ENCODE data around the gene CATSPER4.
A peak's percentile ranks its signal among the peaks of the same experiment; 100 is the strongest.
"Not testable (repeated sequence)": the region's sequence is repeated elsewhere in the genome, so short reads cannot be mapped to it uniquely, and the experiment has no call there.

Gene CATSPER4

DNA sequence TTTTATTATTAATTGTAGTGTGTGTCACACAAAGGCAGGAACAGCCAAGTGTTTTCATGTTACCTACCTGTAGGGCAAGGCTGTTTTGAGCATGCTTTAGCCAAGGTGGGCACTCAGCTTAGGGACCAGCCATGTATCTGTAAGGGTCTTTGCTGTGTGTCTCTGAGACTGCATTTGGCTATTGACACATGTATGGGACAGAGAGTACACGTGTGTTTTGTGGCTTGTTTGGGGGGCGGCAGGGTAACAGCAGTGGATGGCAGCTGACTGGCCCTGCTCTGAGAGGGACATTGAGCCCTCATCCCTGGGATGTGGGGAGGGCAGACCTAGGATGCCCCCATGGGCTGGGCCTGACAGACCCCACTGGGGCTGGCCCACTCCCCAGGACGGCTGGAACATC is 6.9 kb downstream of the CATSPER4 start:
- H3K27ac Mint-ChIP-seq, result no peak overlapping the region
- no peaks in the 10 kb centered on the region for H3K36me3 Mint-ChIP-seq (ENCODE audit: low read depth)
- no peaks in the 10 kb centered on the region for H3K9me3 Mint-ChIP-seq
- H3K4me1 Mint-ChIP-seq (ENCODE audit: low read depth), result peaks cover 38% of the 10 kb centered on the region
- peaks cover 19% of the 10 kb centered on the region for H3K27me3 Mint-ChIP-seq (ENCODE audit: low read depth)
- H3K4me3 Mint-ChIP-seq, result no peak overlapping the region

GRCh38 chr1:26197813-26198212 is 7.4 kb downstream of the CATSPER4 start:
- Mint-ChIP-seq H3K27me3 (ENCODE audit: low read depth) (peaks cover 19% of the 10 kb centered on the region), H3K27ac (no peak overlapping the region), H3K36me3 (ENCODE audit: low read depth) (no peaks in the 10 kb centered on the region), H3K4me3 (no peak overlapping the region), H3K9me3 (no peaks in the 10 kb centered on the region), H3K4me1 (ENCODE audit: low read depth) (peaks cover 41% of the 10 kb centered on the region)

DNA sequence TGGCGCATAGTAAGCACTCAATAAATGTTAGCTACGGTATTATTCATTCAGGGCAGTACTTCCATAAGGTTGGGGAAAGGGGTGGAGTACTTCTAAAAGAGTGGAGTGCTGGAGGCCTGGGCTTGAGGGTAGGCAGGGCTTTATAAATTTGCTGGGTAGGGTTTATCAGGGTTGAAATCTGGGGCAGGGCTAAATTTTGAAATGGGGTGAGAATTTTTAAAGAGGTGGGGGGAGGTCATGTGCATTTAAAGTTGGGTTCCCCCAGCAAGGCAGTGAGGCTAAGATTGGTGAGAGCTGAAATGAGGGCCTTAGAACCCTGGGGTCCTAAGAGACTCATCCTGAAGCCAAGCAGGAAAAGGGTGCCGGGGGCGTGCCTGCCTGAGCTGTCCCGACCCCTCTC is 10.0 kb downstream of the CATSPER4 start:
- peak overlapping the region; percentile 39 for H3K27ac Mint-ChIP-seq
- H3K9me3 Mint-ChIP-seq, result no peaks in the 10 kb centered on the region
- H3K4me1 Mint-ChIP-seq (ENCODE audit: low read depth), result peaks cover 37% of the 10 kb centered on the region
- no peaks in the 10 kb centered on the region for H3K36me3 Mint-ChIP-seq (ENCODE audit: low read depth)
- peaks cover 11% of the 10 kb centered on the region for H3K27me3 Mint-ChIP-seq (ENCODE audit: low read depth)
- H3K4me3 Mint-ChIP-seq, result no peak overlapping the region

DNA sequence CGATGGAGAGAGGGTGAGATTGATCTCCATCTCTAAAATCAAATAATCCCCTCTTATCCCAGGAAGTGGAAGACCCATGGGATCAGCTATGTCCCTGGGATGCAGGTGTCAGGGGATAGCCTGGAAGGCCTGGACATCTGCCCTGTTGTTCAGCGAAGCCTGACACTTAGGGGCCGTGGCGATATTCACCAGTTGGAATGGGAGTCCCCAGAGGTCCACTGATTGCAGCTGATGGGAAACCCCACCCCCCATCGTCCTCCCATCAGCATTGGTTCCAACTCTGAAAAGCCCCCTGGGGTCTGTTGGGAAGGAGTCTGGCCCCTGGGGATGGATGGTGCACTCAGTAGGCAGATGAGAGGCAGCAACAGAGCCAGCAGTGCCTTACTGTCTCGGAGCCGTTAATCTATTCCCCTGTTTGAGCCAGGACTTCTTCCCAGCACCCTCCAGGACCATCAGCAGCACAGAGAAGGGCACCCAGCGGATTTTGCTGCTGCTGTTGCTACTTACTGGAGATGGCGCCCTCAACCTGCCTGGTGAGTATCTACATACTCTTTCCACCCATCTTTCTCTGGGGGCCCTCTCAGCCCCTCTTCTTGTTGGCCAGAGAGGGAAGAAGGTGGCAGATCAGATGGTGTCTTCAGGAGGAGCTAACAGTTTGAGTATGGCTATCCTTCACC is 13.4 kb downstream of the CATSPER4 start:
- Mint-ChIP-seq H3K4me3 (no peak overlapping the region), H3K36me3 (ENCODE audit: low read depth) (no peaks in the 10 kb centered on the region), H3K27me3 (ENCODE audit: low read depth) (peaks cover 4% of the 10 kb centered on the region), H3K9me3 (no peaks in the 10 kb centered on the region), H3K4me1 (ENCODE audit: low read depth) (peaks cover 38% of the 10 kb centered on the region), H3K27ac (no peak overlapping the region)

DNA sequence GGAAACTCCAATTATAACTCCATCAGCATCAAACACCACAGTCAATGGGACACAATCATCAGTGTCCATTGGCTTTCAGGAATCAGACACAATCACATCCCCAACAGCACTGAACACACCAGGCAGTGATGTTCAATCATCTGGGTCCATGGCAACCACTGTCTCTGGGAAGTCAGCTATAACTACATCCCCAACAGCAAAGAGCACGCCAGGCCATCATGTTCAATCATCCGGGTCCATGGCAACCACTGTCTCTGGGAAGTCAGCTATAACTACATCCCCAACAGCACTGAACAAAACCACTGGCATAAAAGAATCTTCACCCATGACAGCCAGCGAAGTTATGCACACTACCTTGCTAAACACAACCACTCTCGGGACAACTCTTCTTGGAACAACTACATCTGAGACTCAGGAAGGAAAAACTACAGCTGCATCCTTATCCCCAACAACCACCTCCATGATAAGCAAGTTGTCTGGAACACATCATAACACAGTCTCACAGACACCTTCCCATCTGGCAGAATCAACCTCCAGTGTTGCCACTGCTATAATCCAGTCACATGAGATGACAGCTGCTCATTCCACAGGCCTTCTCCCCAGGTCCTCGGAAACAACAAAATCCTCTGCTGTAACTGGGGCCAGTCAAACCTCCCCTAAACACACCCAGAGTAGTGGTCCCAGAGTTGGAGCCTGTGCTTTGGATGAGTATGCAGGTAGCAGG is 19.9 kb downstream of the CATSPER4 start:
- Mint-ChIP-seq H3K27me3 (ENCODE audit: low read depth) (peaks cover 18% of the 10 kb centered on the region), H3K9me3 (no peaks in the 10 kb centered on the region), H3K4me3 (no peak overlapping the region), H3K4me1 (ENCODE audit: low read depth) (peaks cover 1% of the 10 kb centered on the region), H3K27ac (no peak overlapping the region), H3K36me3 (ENCODE audit: low read depth) (no peaks in the 10 kb centered on the region)

GRCh38 chr1:26212726-26213125 is 22.3 kb downstream of the CATSPER4 start:
- peaks cover 24% of the 10 kb centered on the region for H3K27me3 Mint-ChIP-seq (ENCODE audit: low read depth)
- no peak overlapping the region for H3K27ac Mint-ChIP-seq
- H3K36me3 Mint-ChIP-seq (ENCODE audit: low read depth), result no peaks in the 10 kb centered on the region
- no peaks in the 10 kb centered on the region for H3K9me3 Mint-ChIP-seq
- no peaks in the 10 kb centered on the region for H3K4me1 Mint-ChIP-seq (ENCODE audit: low read depth)
- H3K4me3 Mint-ChIP-seq, result no peak overlapping the region

GRCh38 chr1:26213335-26213905 is 23.0 kb downstream of the CATSPER4 start:
- Mint-ChIP-seq H3K9me3 (no peaks in the 10 kb centered on the region), H3K27me3 (ENCODE audit: low read depth) (peaks cover 24% of the 10 kb centered on the region), H3K4me3 (no peak overlapping the region), H3K4me1 (ENCODE audit: low read depth) (no peaks in the 10 kb centered on the region), H3K27ac (no peak overlapping the region), H3K36me3 (ENCODE audit: low read depth) (no peaks in the 10 kb centered on the region)

DNA sequence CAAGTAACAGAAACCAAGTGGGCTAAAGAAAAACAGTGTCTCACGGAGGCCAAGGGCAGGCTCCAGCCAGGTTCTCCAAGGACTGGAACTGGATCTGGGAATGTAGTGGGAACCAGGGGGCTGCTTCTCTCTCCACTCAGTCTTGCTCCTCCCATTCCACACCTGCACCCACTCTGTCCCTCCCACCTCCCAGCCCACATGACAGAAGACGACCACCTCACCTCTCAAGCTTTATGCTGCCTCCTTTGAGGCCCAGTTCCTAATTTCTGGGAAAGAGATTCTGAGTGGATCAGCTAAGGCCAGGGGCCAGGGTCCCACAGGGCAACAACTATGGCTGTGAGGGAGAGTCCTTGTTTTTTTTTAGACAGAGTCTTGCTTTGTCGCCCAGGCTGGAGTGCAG is 24.8 kb downstream of the CATSPER4 start:
- Mint-ChIP-seq H3K27ac (no peak overlapping the region), H3K9me3 (no peaks in the 10 kb centered on the region), H3K27me3 (ENCODE audit: low read depth) (peaks cover 14% of the 10 kb centered on the region), H3K36me3 (ENCODE audit: low read depth) (no peaks in the 10 kb centered on the region), H3K4me1 (ENCODE audit: low read depth) (no peaks in the 10 kb centered on the region), H3K4me3 (no peak overlapping the region)

DNA sequence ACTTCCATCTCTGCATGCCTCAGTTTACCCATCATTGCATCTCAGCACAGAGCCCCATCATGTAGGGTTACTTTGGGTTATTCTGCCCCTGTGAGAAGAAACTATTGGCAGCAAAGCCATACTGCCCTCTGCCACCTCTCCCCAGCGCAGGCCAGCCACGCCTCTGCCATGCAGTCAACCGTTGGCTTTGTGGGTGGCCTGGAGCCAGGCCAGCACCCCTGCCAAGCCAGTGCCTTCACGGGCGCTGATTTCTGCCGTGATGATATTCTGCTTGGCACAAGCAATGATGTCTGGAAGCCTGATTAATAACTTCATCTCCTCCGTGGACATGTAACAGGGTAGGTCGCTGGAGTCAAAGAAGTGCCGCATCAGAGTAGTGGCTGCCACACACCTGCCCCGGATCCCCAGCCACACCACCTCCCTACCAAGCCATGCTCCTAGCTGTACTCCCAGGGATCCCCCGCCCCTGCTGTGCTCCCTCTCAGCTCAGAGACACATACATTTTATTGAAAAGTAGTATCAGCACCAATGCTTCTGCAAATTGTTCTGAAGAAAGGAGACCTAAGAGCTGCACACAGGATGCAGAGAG is 28.6 kb downstream of the CATSPER4 start:
- H3K27ac Mint-ChIP-seq, result no peak overlapping the region
- no peaks in the 10 kb centered on the region for H3K36me3 Mint-ChIP-seq (ENCODE audit: low read depth)
- H3K4me1 Mint-ChIP-seq (ENCODE audit: low read depth), result no peaks in the 10 kb centered on the region
- no peak overlapping the region for H3K4me3 Mint-ChIP-seq
- no peaks in the 10 kb centered on the region for H3K9me3 Mint-ChIP-seq
- peaks cover 22% of the 10 kb centered on the region for H3K27me3 Mint-ChIP-seq (ENCODE audit: low read depth)

GRCh38 chr1:26220199-26220912 is 30.0 kb downstream of the CATSPER4 start:
- Mint-ChIP-seq H3K4me3 (no peak overlapping the region), H3K4me1 (ENCODE audit: low read depth) (peaks cover under 1% of the 10 kb centered on the region), H3K36me3 (ENCODE audit: low read depth) (no peaks in the 10 kb centered on the region), H3K27me3 (ENCODE audit: low read depth) (peaks cover 34% of the 10 kb centered on the region), H3K27ac (no peak overlapping the region), H3K9me3 (no peaks in the 10 kb centered on the region)

GRCh38 chr1:26221094-26221493 is 30.7 kb downstream of the CATSPER4 start:
- Mint-ChIP-seq H3K4me3 (no peak overlapping the region), H3K9me3 (no peaks in the 10 kb centered on the region), H3K36me3 (ENCODE audit: low read depth) (peaks cover 4% of the 10 kb centered on the region), H3K27ac (no peak overlapping the region), H3K4me1 (ENCODE audit: low read depth) (peaks cover 7% of the 10 kb centered on the region), H3K27me3 (ENCODE audit: low read depth) (peaks cover 41% of the 10 kb centered on the region)

GRCh38 chr1:26224606-26225005 is 34.2 kb downstream of the CATSPER4 start:
- no peak overlapping the region for H3K4me3 Mint-ChIP-seq
- H3K9me3 Mint-ChIP-seq, result no peaks in the 10 kb centered on the region

DNA sequence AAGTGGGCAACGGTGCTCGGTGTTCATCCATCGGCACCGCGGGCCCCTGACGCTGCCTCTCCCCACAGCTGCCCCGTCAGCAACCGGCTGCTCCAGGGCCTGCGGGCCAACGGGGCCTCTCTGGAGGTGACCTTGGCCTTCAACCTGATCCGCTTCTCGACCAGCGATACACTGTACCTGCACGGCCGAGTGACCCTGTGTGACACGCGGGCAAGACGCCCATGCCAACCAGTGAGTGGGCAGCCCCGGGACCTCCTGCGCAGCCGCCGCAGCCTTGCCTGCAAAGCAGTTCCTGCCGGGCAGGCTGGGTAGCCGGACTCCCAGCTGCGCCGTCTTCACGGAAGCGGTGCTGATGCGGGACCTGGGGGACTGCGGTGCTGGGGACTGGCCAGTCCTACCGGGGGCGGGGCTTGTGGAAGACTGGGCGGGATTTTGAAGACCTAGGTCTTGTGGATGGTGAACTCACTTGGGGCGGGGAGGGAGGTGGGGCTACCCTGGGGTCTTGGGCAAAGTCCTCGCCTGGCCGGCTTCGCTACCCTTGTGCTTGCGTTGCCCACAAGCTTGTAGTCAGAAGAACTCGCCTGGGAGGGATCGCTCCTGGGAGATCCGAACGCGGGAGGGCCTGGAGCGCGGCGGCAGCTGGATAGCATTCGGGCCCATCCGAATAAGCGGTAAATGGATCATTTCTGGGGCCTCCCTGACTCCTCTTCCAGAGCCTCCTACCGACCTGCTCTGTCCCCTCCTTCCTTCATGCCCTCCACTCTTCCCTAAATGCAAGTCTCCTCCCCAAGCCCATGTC is 34.8 kb downstream of the CATSPER4 start:
- H3K27me3 Mint-ChIP-seq (ENCODE audit: low read depth), result peaks cover 50% of the 10 kb centered on the region
- H3K4me3 Mint-ChIP-seq, result peak overlapping the region; percentile 79
- H3K4me1 Mint-ChIP-seq (ENCODE audit: low read depth), result peaks cover 7% of the 10 kb centered on the region
- peak overlapping the region; percentile 44 for H3K27ac Mint-ChIP-seq
- H3K36me3 Mint-ChIP-seq (ENCODE audit: low read depth), result peaks cover 4% of the 10 kb centered on the region
- H3K9me3 Mint-ChIP-seq, result no peaks in the 10 kb centered on the region

More at GRCh38 chr1:26224606-26225005, 34.2 kb downstream of the CATSPER4 start:
- H3K27me3 Mint-ChIP-seq (ENCODE audit: low read depth), result peaks cover 50% of the 10 kb centered on the region
- no peak overlapping the region for H3K27ac Mint-ChIP-seq
- peaks cover 7% of the 10 kb centered on the region for H3K4me1 Mint-ChIP-seq (ENCODE audit: low read depth)
- H3K36me3 Mint-ChIP-seq (ENCODE audit: low read depth), result peaks cover 4% of the 10 kb centered on the region

DNA sequence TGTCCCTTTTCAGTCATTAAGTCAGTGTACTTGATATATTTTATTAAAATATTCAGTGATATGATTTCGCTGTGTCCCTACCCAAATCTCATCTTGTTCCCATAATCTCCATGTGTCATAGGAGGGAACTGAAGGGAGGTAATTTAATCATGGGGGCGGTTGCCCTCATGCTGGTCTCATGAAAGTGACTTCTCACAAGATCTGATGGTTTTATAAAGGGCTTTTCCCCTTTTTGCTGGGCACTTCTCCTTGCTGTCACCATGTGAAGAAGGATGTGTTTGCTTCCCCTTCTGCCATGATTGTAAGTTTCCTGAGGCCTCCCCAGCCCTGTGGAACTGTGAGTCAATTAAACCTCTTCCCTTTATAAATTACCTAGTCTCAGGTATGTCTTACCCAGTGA is 40.3 kb downstream of the CATSPER4 start:
- not testable (repeated sequence) for H3K9me3 Mint-ChIP-seq

More for the DNA sequence above, 40.3 kb downstream of the CATSPER4 start:
- Mint-ChIP-seq H3K4me1 (ENCODE audit: low read depth) (peaks cover 13% of the 10 kb centered on the region), H3K27me3 (ENCODE audit: low read depth) (peaks cover 28% of the 10 kb centered on the region)
- H3K4me3 Mint-ChIP-seq; H3K27ac Mint-ChIP-seq; H3K36me3 Mint-ChIP-seq (ENCODE audit: low read depth): not testable (repeated sequence)

Measured in T-helper 1 cell treated with Interleukin-12 subunit alpha and Interleukin-12 subunit beta and Interleukin-4 antibody, amounts not matched to agents 30 μg/mL and 1 μg/mL, for 36 hours (primary cell).